CD14-positive monocyte (primary cell): Measurements from ENCODE around the gene SP6. TPM values are rescaled to one million over a fixed set of nuclear protein-coding genes. Genes with fewer than 3 reads are reported as not detected.

Experiments
- DNase-seq, 3 donors: peaks; one replicate each; pipeline ENCODE4 v3.0.0-alpha.2; 2011 to 2022
- H2AFZ ChIP-seq: 2 replicates; pipeline ENCODE4 v1.6.0; 2012; ENCODE audit warnings: mild to moderate bottlenecking, low read depth, low read length, inconsistent platforms; ENCODE audit not compliant: insufficient read depth, poor library complexity, severe bottlenecking
- H3K27ac ChIP-seq, 2 donors: 1 replicate in 1 of 2; 2 replicates in 1 of 2; pipeline ENCODE4 v1.5.1; 2012 to 2013; ENCODE audit warnings: low read length in 2 of 2, control low read depth in 1 of 2, inconsistent platforms in 1 of 2, low read depth in 1 of 2, mild to moderate bottlenecking in 1 of 2
- H3K27me3 ChIP-seq, 2 donors: one replicate each; pipeline versions ENCODE4 v1.6.0 to v1.6.1; 2011 to 2013; ENCODE audit warnings: low read length in 2 of 2; ENCODE audit not compliant: control insufficient read depth in 2 of 2, insufficient read depth in 2 of 2
- H3K36me3 ChIP-seq, 2 donors: replicated peaks in 1 of 2; 1 replicate in 1 of 2; 2 replicates in 1 of 2; pipeline versions ENCODE4 v1.5.1 to v1.6.1; 2012 to 2013; ENCODE audit warnings: low read length in 2 of 2, control low read depth in 1 of 2, inconsistent platforms in 1 of 2, mild to moderate bottlenecking in 1 of 2; ENCODE audit not compliant: insufficient read depth in 2 of 2, control insufficient read depth in 1 of 2
- H3K4me1 ChIP-seq, 2 donors: 1 replicate in 1 of 2; 2 replicates in 1 of 2; pipeline versions ENCODE4 v1.5.1 to v1.6.1; 2012 to 2013; ENCODE audit warnings: low read length in 2 of 2, control low read depth in 1 of 2, inconsistent platforms in 1 of 2, mild to moderate bottlenecking in 1 of 2, moderate library complexity in 1 of 2; ENCODE audit not compliant: insufficient read depth in 2 of 2, control insufficient read depth in 1 of 2
- H3K4me2 ChIP-seq: replicated peaks from 2 replicates; pipeline ENCODE3; 2012; ENCODE audit warnings: low read length, moderate library complexity, mild to moderate bottlenecking; ENCODE audit not compliant: poor library complexity, severe bottlenecking; ENCODE audit errors: extremely low read depth
- H3K4me3 ChIP-seq, 3 experiments: fragments of 200-600 bp in 1 of 3; sonication (generic) in 1 of 3; replicated peaks in 1 of 3; 1 replicate in 2 of 3; 2 replicates in 1 of 3; pipeline ENCODE4 v1.5.1; 2011 to 2013; ENCODE audit warnings: low read length in 3 of 3, mild to moderate bottlenecking in 3 of 3, control low read depth in 2 of 3, low read depth in 2 of 3, inconsistent platforms in 1 of 3, moderate library complexity in 1 of 3
- H3K79me2 ChIP-seq: 2 replicates; pipeline ENCODE4 v1.6.0; 2012; ENCODE audit warnings: mild to moderate bottlenecking, control low read depth, inconsistent platforms, low read length, moderate library complexity; ENCODE audit not compliant: insufficient read depth
- H3K9ac ChIP-seq: 2 replicates; pipeline ENCODE4 v1.6.0; 2017; ENCODE audit warnings: low read length, mild to moderate bottlenecking; ENCODE audit not compliant: insufficient read depth, poor library complexity, severe bottlenecking
- H3K9me3 ChIP-seq, 2 donors: replicated peaks in 1 of 2; 1 replicate in 1 of 2; 2 replicates in 1 of 2; pipeline versions ENCODE4 v1.5.1 to v1.6.1; 2012 to 2013; ENCODE audit warnings: low read length in 2 of 2, control low read depth in 1 of 2; ENCODE audit not compliant: control insufficient read depth in 1 of 2, insufficient read depth in 1 of 2
- H4K20me1 ChIP-seq: 2 replicates; pipeline ENCODE4 v1.6.0; 2012; ENCODE audit warnings: mild to moderate bottlenecking, low read length, control low read depth, moderate library complexity; ENCODE audit not compliant: insufficient read depth
- H3K27ac Mint-ChIP-seq, 7 donors: one replicate each; pipeline ENCODE4 v1.8.0; 2020; ENCODE audit warnings: mild to moderate bottlenecking in 7 of 7, mixed read lengths in 7 of 7, moderate library complexity in 6 of 7, inconsistent platforms in 2 of 7
- H3K27me3 Mint-ChIP-seq, 3 donors: one replicate each; pipeline ENCODE4 v1.8.0; 2021 to 2022; ENCODE audit warnings: low read depth in 3 of 3, mild to moderate bottlenecking in 3 of 3, mixed read lengths in 3 of 3, moderate library complexity in 3 of 3, inconsistent platforms in 1 of 3
- H3K36me3 Mint-ChIP-seq, 2 donors: one replicate each; pipeline ENCODE4 v1.8.0; 2020; ENCODE audit warnings: mixed read lengths in 2 of 2, inconsistent platforms in 1 of 2, mild to moderate bottlenecking in 1 of 2
- H3K4me1 Mint-ChIP-seq: one replicate; pipeline ENCODE4 v1.8.0; 2020; ENCODE audit warnings: mild to moderate bottlenecking, mixed read lengths
- H3K4me3 Mint-ChIP-seq, 2 donors: one replicate each; pipeline ENCODE4 v1.8.0; 2020; ENCODE audit warnings: mild to moderate bottlenecking in 2 of 2, mixed read lengths in 2 of 2, moderate library complexity in 1 of 2
- H3K9me3 Mint-ChIP-seq, 7 donors: one replicate each; pipeline ENCODE4 v1.8.0; 2020 to 2022; ENCODE audit warnings: mixed read lengths in 7 of 7, mild to moderate bottlenecking in 6 of 7, moderate library complexity in 6 of 7, inconsistent platforms in 2 of 7
- whole genome bisulfite sequencing: methylation state at CpG from one replicate; pipeline ENCODE4 v1.1.5; 2013; ENCODE audit warnings: missing lambda C conversion rate; ENCODE audit not compliant: insufficient coverage; 5-methylcytosine and 5-hydroxymethylcytosine counted together
- intact Hi-C, 2 donors: fragments of 100-400 bp; cut with micrococcal nuclease; formaldehyde crosslinking; loops; one replicate each; pipeline versions ENCODE4 v1.15.0 to v1.15.1; 2023
- polyA plus RNA-seq, 3 donors: library from polyadenylated mRNA; depleted of rRNA in 1 of 3; unstranded in 2 of 3; stranded (reverse) in 1 of 3; fragments of 300-500 nt in 2 of 3; fragments of >200 nt in 1 of 3; fragmentation: Illumina TruSeq in 2 of 3; gene quantifications; 1 replicate in 2 of 3; 2 replicates in 1 of 3; pipeline ENCODE4 v1.2.3, GENCODE V29; 2012 to 2021
- TF ChIP-seq, protein P1 (sequence below): fragments of 200-600 bp; IDR thresholded peaks from one replicate; pipeline ENCODE4 v1.8.0; 2022; ENCODE audit warnings: antibody characterized with exemption, mild to moderate bottlenecking

The SP6 gene
- polyA plus RNA-seq, 3 donors: 0.06 TPM; not detected in 2

DNA sequence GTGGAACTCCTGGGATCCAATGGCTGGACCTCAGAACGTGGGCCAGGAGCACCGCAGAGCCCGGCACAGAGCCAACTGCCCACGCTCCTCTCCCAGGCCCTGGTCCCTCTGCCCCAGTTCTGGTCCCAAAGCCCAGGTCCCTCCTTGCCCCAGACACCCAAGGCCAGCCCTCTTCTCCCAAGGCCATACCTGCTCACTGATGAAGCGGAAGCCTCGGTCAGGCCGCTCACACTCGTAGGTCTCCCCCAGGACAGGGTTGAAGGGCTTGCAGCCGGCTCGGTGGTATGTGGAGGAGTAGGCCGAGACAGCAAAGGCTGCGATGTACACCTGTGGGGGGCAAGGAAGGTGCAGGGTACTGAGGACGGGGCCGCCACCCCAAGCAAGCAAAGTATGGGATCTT is 37.9 kb downstream of the SP6 start:
- no peak overlapping the region for H3K4me2 ChIP-seq
- intact Hi-C loops: no loop called here
- H3K4me3 ChIP-seq: no peak overlapping the region
- WGBS: 98% methylated on average over 10 of the region's 14 CpGs
- no peak overlapping the region for H3K9ac ChIP-seq
- H3K4me1 ChIP-seq: no peaks in the 10 kb centered on the region
- no peaks in the 10 kb centered on the region for H3K9me3 ChIP-seq
- peak in 1 of 3 donors; percentile 3 for DNase-seq
- Mint-ChIP-seq H3K4me1 (no peaks in the 10 kb centered on the region), H3K27ac (no peak overlapping the region), H3K27me3 (peaks cover 0 to 2% (median 0%) of the 10 kb centered on the region in 3 donors), H3K9me3 (no peaks in the 10 kb centered on the region), H3K36me3 (peaks cover 83 to 86% of the 10 kb centered on the region in 2 donors), H3K4me3 (no peak overlapping the region)
- TF ChIP-seq, protein P1, sequence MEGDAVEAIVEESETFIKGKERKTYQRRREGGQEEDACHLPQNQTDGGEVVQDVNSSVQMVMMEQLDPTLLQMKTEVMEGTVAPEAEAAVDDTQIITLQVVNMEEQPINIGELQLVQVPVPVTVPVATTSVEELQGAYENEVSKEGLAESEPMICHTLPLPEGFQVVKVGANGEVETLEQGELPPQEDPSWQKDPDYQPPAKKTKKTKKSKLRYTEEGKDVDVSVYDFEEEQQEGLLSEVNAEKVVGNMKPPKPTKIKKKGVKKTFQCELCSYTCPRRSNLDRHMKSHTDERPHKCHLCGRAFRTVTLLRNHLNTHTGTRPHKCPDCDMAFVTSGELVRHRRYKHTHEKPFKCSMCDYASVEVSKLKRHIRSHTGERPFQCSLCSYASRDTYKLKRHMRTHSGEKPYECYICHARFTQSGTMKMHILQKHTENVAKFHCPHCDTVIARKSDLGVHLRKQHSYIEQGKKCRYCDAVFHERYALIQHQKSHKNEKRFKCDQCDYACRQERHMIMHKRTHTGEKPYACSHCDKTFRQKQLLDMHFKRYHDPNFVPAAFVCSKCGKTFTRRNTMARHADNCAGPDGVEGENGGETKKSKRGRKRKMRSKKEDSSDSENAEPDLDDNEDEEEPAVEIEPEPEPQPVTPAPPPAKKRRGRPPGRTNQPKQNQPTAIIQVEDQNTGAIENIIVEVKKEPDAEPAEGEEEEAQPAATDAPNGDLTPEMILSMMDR: no peak
- H4K20me1 ChIP-seq: no peaks in the 10 kb centered on the region
- H3K27me3 ChIP-seq: no peaks in the 10 kb centered on the region
- no peak overlapping the region for H3K27ac ChIP-seq
- no peaks in the 10 kb centered on the region for H3K79me2 ChIP-seq
- peaks cover 84 to 97% of the 10 kb centered on the region in 2 donors for H3K36me3 ChIP-seq
- no peak overlapping the region for H2AFZ ChIP-seq

DNA sequence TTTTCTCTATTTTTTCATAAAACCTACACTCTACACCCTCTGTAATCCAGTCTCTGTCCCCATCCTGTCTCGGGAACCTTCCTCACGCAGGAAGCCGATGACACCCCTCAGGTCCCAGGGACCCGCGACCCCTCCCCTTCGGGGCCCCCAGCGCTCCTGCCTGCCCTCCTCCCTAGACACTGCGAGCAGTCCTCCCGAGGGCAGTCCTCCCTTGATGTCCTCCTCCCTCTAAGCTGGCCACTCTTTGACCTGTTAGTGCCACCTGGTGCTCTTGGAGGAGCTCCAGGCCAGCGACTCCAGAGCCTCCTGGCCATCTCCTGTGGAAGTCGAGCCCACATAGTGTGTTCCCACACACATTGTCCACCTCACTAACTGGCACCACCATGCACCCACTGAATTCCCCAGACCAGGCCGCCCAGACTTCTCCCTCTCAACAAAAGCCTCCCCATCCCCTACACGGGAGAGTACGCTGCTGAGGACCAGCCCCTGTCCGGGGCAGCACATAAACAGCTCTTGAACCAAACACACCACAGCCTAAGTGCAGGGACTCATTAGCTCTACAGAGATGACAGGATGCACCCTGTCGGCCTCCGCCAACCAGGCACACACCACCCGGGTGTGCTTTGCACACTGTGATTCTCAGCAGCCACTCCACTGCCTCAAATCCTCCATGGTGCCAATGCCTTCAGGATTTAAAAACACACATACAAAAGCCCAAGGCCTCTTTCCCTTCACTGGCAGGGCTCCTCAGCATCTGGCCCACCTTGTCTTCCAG is 38.6 kb downstream of the SP6 start:
- Histone ChIP-seq H3K27ac (no peak overlapping the region), H3K36me3 (peaks cover 85 to 97% of the 10 kb centered on the region in 2 donors), H3K4me2 (no peak overlapping the region), H3K27me3 (no peaks in the 10 kb centered on the region), H3K4me1 (no peaks in the 10 kb centered on the region), H3K79me2 (no peaks in the 10 kb centered on the region), H3K9me3 (no peaks in the 10 kb centered on the region), H3K4me3 (no peak overlapping the region), H4K20me1 (no peaks in the 10 kb centered on the region), H3K9ac (no peak overlapping the region), H2AFZ (no peak overlapping the region)
- Mint-ChIP-seq H3K36me3 (peaks cover 83 to 86% of the 10 kb centered on the region in 2 donors), H3K4me1 (no peaks in the 10 kb centered on the region), H3K27ac (peak overlapping the region in 2 of 7 donors; percentile 12 to 27), H3K27me3 (peaks cover 0 to 2% (median 0%) of the 10 kb centered on the region in 3 donors), H3K9me3 (no peaks in the 10 kb centered on the region), H3K4me3 (no peak overlapping the region)
- intact Hi-C loops: no loop called here
- TF ChIP-seq, protein P1: no peak
- no peak for DNase-seq
- WGBS: 87% methylated on average over 18 of the region's 18 CpGs
